ENCODE measurements around the gene ABCG4. TPM values are rescaled to one million over a fixed set of nuclear protein-coding genes. Genes with fewer than 3 reads are reported as not detected.

The ABCG4 gene
- total and polyA plus RNA-seq, 11 donors = 0.25 to 2.1 (median 0.98) TPM

GRCh38 chr11:119149786-119150275 is 979 bp downstream of the ABCG4 start:
- Histone ChIP-seq H3K4me1 (peaks cover 0 to 19% (median 7%) of the 10 kb centered on the region in 12 donors), H3K4me3 (peak overlapping the region in 10 of 12 donors; percentile 51 to 83 (median 64)), H3K27me3 (peaks cover 0 to 47% (median 0%) of the 10 kb centered on the region in 9 donors), H3K27ac (no peak overlapping the region), H3K36me3 (no peaks in the 10 kb centered on the region), H3K9me3 (no peaks in the 10 kb centered on the region)
- whole genome bisulfite sequencing, 4 donors = 35 to 52% (median 46%) methylated on average over 26 to 33 of the region's 33 CpGs
- intact Hi-C loops (cut with DNase I) = loop anchor here in 7 of 10 donors (5.0 to 10.0 kb wide), 6 partner anchors 42 to 327 kb away; partner anchors contain the start of genes MCAM (in 1 of the 7) and RNF26 (in 1 of the 7)
- ATAC-seq = no peak
- TF ChIP-seq POLR2A (IDR thresholded peaks at IDR 0.05) = no peak
- DNase-seq = no peak

- no peak overlapping the region for H3K4me3 ChIP-seq
- H3K36me3 ChIP-seq = no peaks in the 10 kb centered on the region
- no peaks in the 10 kb centered on the region for H3K9me3 ChIP-seq
- H3K4me1 ChIP-seq = peaks cover 0 to 16% (median 7%) of the 10 kb centered on the region in 12 donors
- no peak overlapping the region for H3K27ac ChIP-seq
- DNase-seq (no peak), ATAC-seq (no peak)
- TF ChIP-seq CTCF (IDR thresholded peaks at IDR 0.05) (no peak), POLR2A (IDR thresholded peaks at IDR 0.05) (no peak)
- 86 to 91% (median 89%) methylated on average over 8 to 9 of the region's 9 CpGs for WGBS, 4 donors
- intact Hi-C loops (cut with DNase I) = loop anchor here in 1 of 10 donors (5.0 kb wide), 1 partner anchor 45 kb away; no protein-coding TSS in a partner anchor
- peaks cover 0 to 33% (median 0%) of the 10 kb centered on the region in 9 donors for H3K27me3 ChIP-seq
Measured at GRCh38 chr11:119152043-119152442, 3.2 kb downstream of the ABCG4 start.

DNA sequence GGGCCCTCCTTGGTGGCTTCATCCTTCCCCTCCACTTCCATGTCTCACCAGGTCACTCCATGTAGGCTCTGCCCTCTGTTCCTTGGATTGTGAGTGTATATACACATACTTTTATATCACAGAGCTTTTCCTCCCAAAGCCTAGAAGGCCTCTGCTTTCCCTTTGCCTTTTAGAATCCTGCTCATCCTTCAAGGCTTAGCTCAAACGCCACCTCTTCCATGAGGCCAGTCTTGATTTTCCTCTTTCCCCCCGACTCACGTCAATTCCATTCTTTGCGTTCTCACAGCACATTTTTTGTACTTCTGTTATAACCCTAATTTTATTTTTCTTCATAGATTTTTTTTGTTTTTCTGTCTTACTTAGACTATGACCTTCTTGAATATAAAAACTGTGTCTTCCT is 3.8 kb downstream of the ABCG4 start:
- TF ChIP-seq POLR2A (IDR thresholded peaks at IDR 0.05) (no peak), CTCF (IDR thresholded peaks at IDR 0.05) (no peak)
- peaks cover 0 to 16% (median 7%) of the 10 kb centered on the region in 12 donors for H3K4me1 ChIP-seq
- H3K27ac ChIP-seq = no peak overlapping the region
- H3K4me3 ChIP-seq = no peak overlapping the region
- H3K36me3 ChIP-seq = no peaks in the 10 kb centered on the region
- 92 to 94% (median 93%) methylated on average over 4 of the region's 4 CpGs for WGBS, 4 donors
- H3K9me3 ChIP-seq = no peaks in the 10 kb centered on the region
- intact Hi-C loops (cut with DNase I) = loop anchor here in 1 of 10 donors (5.0 kb wide), 1 partner anchor 45 kb away; no protein-coding TSS in a partner anchor
- DNase-seq (no peak), ATAC-seq (no peak)
- H3K27me3 ChIP-seq = peaks cover 0 to 31% (median 0%) of the 10 kb centered on the region in 9 donors

GRCh38 chr11:119153049-119153818 is 4.4 kb downstream of the ABCG4 start:
- H3K4me3 ChIP-seq = no peak overlapping the region
- 84 to 90% (median 87%) methylated on average over 9 of the region's 9 CpGs for WGBS, 4 donors
- H3K36me3 ChIP-seq = no peaks in the 10 kb centered on the region
- peaks cover 0 to 25% (median 0%) of the 10 kb centered on the region in 9 donors for H3K27me3 ChIP-seq
- intact Hi-C loops (cut with DNase I) = loop anchor here in 1 of 10 donors (5.0 kb wide), 1 partner anchor 44 kb away; no protein-coding TSS in a partner anchor
- DNase-seq = no peak
- TF ChIP-seq CTCF (IDR thresholded peaks at IDR 0.05) (no peak), POLR2A (IDR thresholded peaks at IDR 0.05) (no peak)
- no peak overlapping the region for H3K27ac ChIP-seq
- no peaks in the 10 kb centered on the region for H3K9me3 ChIP-seq
- no peak for ATAC-seq
- H3K4me1 ChIP-seq = peaks cover 0 to 16% (median 7%) of the 10 kb centered on the region in 12 donors
